K562 (cell line): ENCODE data around the gene TSPAN14. TPM values are rescaled to one million over a fixed set of nuclear protein-coding genes. Genes with fewer than 3 reads are reported as not detected.
"Not testable (repeated sequence)": the region's sequence is repeated elsewhere in the genome, so short reads cannot be mapped to it uniquely, and the experiment has no call there.

ENCODE experiments used
- ATAC-seq: fragments of 200-7000 bp; cut with Tn5 transposase; 3 replicates; pipeline ENCODE4 v1.9.1; 2020; ENCODE audit warnings: moderate library complexity
- BruUV-seq: library from RNA; stranded (reverse); fragments of 400-500 nt; replicated peaks from 2 replicates; lab custom pipeline; 2021; lab: Mats Ljungman, UMichigan
- CTCF ChIA-PET: fragments of 300-600 bp; formaldehyde crosslinking; extraction: SDS; loops from one replicate; lab custom pipeline; 2021; ENCODE audit warnings: low intra/inter-chr PET ratio; lab: Yijun Ruan, JAX
- POLR2A ChIA-PET: fragments of 300-600, 350-650 bp; sonication (Branson Sonifier 250); formaldehyde crosslinking; extraction: SDS; loops from one replicate; lab custom pipeline; 2021; ENCODE audit warnings: antibody characterized with exemption, inconsistent platforms; lab: Yijun Ruan, JAX
- DNase-seq, 4 experiments: peaks; one replicate each; pipeline versions ENCODE4 v3.0.0 to v3.0.0-alpha.2; 2011 to 2018; ENCODE audit warnings: low spot score in 3 of 4, mixed read lengths in 3 of 4; ENCODE audit errors: extremely low read depth in 1 of 4
- FAIRE-seq: peaks from 2 replicates; lab custom pipeline; 2011; peaks lifted over from hg19 to GRCh38; lab: Jason Lieb, UNC
- H2AFZ ChIP-seq: 2 replicates; pipeline ENCODE4 v1.6.0; 2011; ENCODE audit warnings: low read depth, low read length, control low read depth, inconsistent platforms
- H3K27ac ChIP-seq: fragments of 200-600 bp; 3 replicates; pipeline ENCODE4 v1.8.0; 2011; ENCODE audit warnings: low read depth, mild to moderate bottlenecking, control low read depth, inconsistent platforms, low read length, moderate library complexity, mixed read lengths; ENCODE audit errors: extremely low read depth
- H3K27me3 ChIP-seq, 2 experiments: fragments of 300-600 bp in 1 of 2; 2 replicates in 1 of 2; 3 replicates in 1 of 2; pipeline versions ENCODE4 v1.6.0 to v1.8.0; 2011; ENCODE audit warnings: inconsistent platforms in 2 of 2, low read length in 2 of 2, mild to moderate bottlenecking in 1 of 2, mixed read lengths in 1 of 2, moderate library complexity in 1 of 2; ENCODE audit not compliant: control insufficient read depth in 2 of 2, insufficient read depth in 2 of 2
- H3K36me3 ChIP-seq: fragments of 300-600 bp; 3 replicates; pipeline ENCODE4 v1.8.0; 2011; ENCODE audit warnings: mild to moderate bottlenecking, low read length, inconsistent platforms; ENCODE audit not compliant: control insufficient read depth, insufficient read depth
- H3K4me1 ChIP-seq, 2 experiments: fragments of 200-600 bp in 1 of 2; replicated peaks in 1 of 2; 2 replicates in 1 of 2; 3 replicates in 1 of 2; pipeline versions ENCODE4 v1.5.1 to v1.8.0; 2011; ENCODE audit warnings: inconsistent platforms in 2 of 2, low read length in 2 of 2, mild to moderate bottlenecking in 1 of 2, mixed read lengths in 1 of 2, moderate library complexity in 1 of 2; ENCODE audit not compliant: control insufficient read depth in 2 of 2, insufficient read depth in 2 of 2
- H3K4me2 ChIP-seq: 2 replicates; pipeline ENCODE4 v1.6.1; 2011; ENCODE audit warnings: low read length, control low read depth, inconsistent platforms, mixed read lengths; ENCODE audit not compliant: insufficient read depth
- H3K4me3 ChIP-seq: fragments of 200-600 bp; sonication (generic), shearing (Covaris generic); 2 replicates; pipeline ENCODE4 v1.5.1; 2016; ENCODE audit warnings: control low read depth, inconsistent platforms
- H3K79me2 ChIP-seq: fragments of 200-600 bp; 3 replicates; pipeline ENCODE4 v1.8.0; 2011; ENCODE audit warnings: low read length, inconsistent platforms; ENCODE audit not compliant: control insufficient read depth, insufficient read depth
- H3K9ac ChIP-seq, 2 experiments: 2 replicates each; pipeline versions ENCODE4 v1.6.0 to v1.6.1; 2011; ENCODE audit warnings: low read depth in 2 of 2, low read length in 2 of 2, control low read depth in 1 of 2, inconsistent platforms in 1 of 2, mild to moderate bottlenecking in 1 of 2, mixed read lengths in 1 of 2; ENCODE audit not compliant: insufficient read depth in 1 of 2
- H3K9me1 ChIP-seq: one replicate; pipeline ENCODE4 v1.6.0; 2011; ENCODE audit warnings: inconsistent platforms, mild to moderate bottlenecking, low read length, moderate library complexity; ENCODE audit not compliant: control insufficient read depth, insufficient read depth
- H3K9me3 ChIP-seq: replicated peaks from 2 replicates; pipeline ENCODE4 v1.5.1; 2011; ENCODE audit warnings: low read depth, low read length, inconsistent platforms; ENCODE audit not compliant: control insufficient read depth, insufficient read depth
- H4K20me1 ChIP-seq: replicated peaks from 2 replicates; pipeline ENCODE4 v1.6.1; 2011; ENCODE audit warnings: low read length, inconsistent platforms, mixed read lengths; ENCODE audit not compliant: control insufficient read depth, insufficient read depth
- CCAR2 ChIP-seq: fragments of 200-400 bp; formaldehyde crosslinking; IDR thresholded peaks from 2 replicates; pipeline ENCODE4 v1.6.1; 2017; ENCODE audit warnings: mild to moderate bottlenecking, low read depth, low read length
- E2F6 ChIP-seq, 2 experiments: IDR thresholded peaks; 2 replicates each; pipeline ENCODE4 v1.6.1; 2011; ENCODE audit warnings: borderline replicate concordance in 1 of 2, control low read depth in 1 of 2, low read depth in 1 of 2, low read length in 1 of 2, mild to moderate bottlenecking in 1 of 2, mixed read lengths in 1 of 2, moderate library complexity in 1 of 2; ENCODE audit not compliant: insufficient read depth in 1 of 2, insufficient read length in 1 of 2, poor library complexity in 1 of 2, severe bottlenecking in 1 of 2; ENCODE audit errors: extremely low read depth in 1 of 2
- ESRRA ChIP-seq: fragments of 450-650 bp; IDR thresholded peaks from 2 replicates; pipeline ENCODE4 v1.6.1; 2014; ENCODE audit warnings: low read depth, mild to moderate bottlenecking, moderate library complexity, borderline replicate concordance
- NCOA1 ChIP-seq: fragments of 450-650 bp; IDR thresholded peaks from 2 replicates; pipeline ENCODE4 v1.6.1; 2016; ENCODE audit warnings: low read depth
- ZNF354B ChIP-seq: fragments of 250-450 bp; sonication (Bioruptor Pico); IDR thresholded peaks from 2 replicates; pipeline ENCODE4 v1.4.0; 2020
- WGBS: fragments of 100-300 bp; shearing (Covaris generic); methylation state at CpG from one replicate; pipeline ENCODE4 v1.1.6; 2016; ENCODE audit warnings: low coverage, mixed read lengths; ENCODE audit not compliant: insufficient coverage; ENCODE audit errors: missing lambda C conversion rate; 5-methylcytosine and 5-hydroxymethylcytosine counted together
- in situ Hi-C: fragments of 300-500 bp; cut with MboI; formaldehyde crosslinking; loops from 4 replicates; pipeline ENCODE4 v1.15.0; 2018; ENCODE audit warnings: inconsistent platforms, mixed read lengths
- intact Hi-C: fragments of 100-400 bp; cut with micrococcal nuclease; formaldehyde crosslinking; loops from 2 replicates; pipeline ENCODE4 v1.14.2; 2022
- polyA plus RNA-seq, 8 experiments: library from polyadenylated mRNA; depleted of rRNA in 4 of 8; stranded (reverse) in 5 of 8; unstranded in 3 of 8; fragments of >200 nt; fragmentation: Nextera tagmentation in 2 of 8; fragmentation: Illumina TruSeq in 1 of 8; extraction: Ambion mirVana in 2 of 8; extraction: Trizol in 1 of 8; gene quantifications; 2 replicates each; pipeline versions ENCODE4 v1.2.1 to v1.2.3, GENCODE V29; 2011 to 2014; ENCODE audit warnings: inconsistent platforms in 1 of 8, missing spikeins in 1 of 8
- total RNA-seq, 7 experiments: library from RNA; depleted of rRNA in 6 of 7; stranded (reverse); fragments of >200 nt in 6 of 7; fragmentation: Illumina TruSeq in 2 of 7; extraction: Trizol in 2 of 7; gene quantifications; 2 replicates each; pipeline versions ENCODE4 v1.2.1 to v1.2.3, GENCODE V29; 2011 to 2021; ENCODE audit warnings: low replicate concordance in 1 of 7

TSPAN14 gene
- total and polyA plus RNA-seq, 9 of the 15 experiments (the other 6 are each of a cell fraction or from before 2014, with no cell fraction given): 5.8 to 92.9 (median 23.3) TPM

GRCh38 chr10:80417256-80417655 lies 36.9 kb upstream of the TSPAN14 start:
- H3K4me2 ChIP-seq, H3K36me3 ChIP-seq, H3K9me3 ChIP-seq, ATAC-seq, BruUV-seq, DNase-seq, H3K4me3 ChIP-seq, H4K20me1 ChIP-seq, H3K27ac ChIP-seq, H3K9me1 ChIP-seq, in situ Hi-C loops, intact Hi-C loops, FAIRE-seq, CTCF ChIA-PET, H3K79me2 ChIP-seq, H3K9ac ChIP-seq, H2AFZ ChIP-seq, POLR2A ChIA-PET: not testable (repeated sequence)
- peaks cover 19 to 23% of the 10 kb centered on the region in 2 experiments for H3K27me3 ChIP-seq
- 2% methylated on average over 6 of the region's 6 CpGs for whole genome bisulfite sequencing
- H3K4me1 ChIP-seq: peaks cover 10 to 21% of the 10 kb centered on the region in 2 experiments; a peak in 4 of 5 replicates

GRCh38 chr10:80421050-80421706 lies 32.9 kb upstream of the TSPAN14 start:
- POLR2A ChIA-PET: interaction anchor here (0.8 to 2.1 kb wide), 5 partner anchors 10 to 235 kb away, joined by 3 to 5 read pairs (median 4); no protein-coding TSS in a partner anchor
- Histone ChIP-seq H3K4me3 (no peak overlapping the region), H3K9me3 (no peaks in the 10 kb centered on the region), H3K27me3 (peaks cover 23 to 44% of the 10 kb centered on the region in 2 experiments), H3K4me1 (no peaks in the 10 kb centered on the region; a peak in 1 of 5 replicates), H3K9ac (no peak overlapping the region), H4K20me1 (no peaks in the 10 kb centered on the region), H3K36me3 (no peaks in the 10 kb centered on the region)
- FAIRE-seq (no peak), DNase-seq (peak in 1 of 4 experiments; percentile 36), ATAC-seq (peak; percentile 65)
- 4% methylated on average over 5 of the region's 5 CpGs for WGBS
- TF ChIP-seq CCAR2 (no peak), ESRRA (peak; percentile 49; the same call in 1 of the 2 replicates), ZNF354B (CRISPR knock-in tag) (no peak), NCOA1 (no peak), E2F6 (IDR thresholded peaks at IDR 0.05; ENCODE audit: borderline replicate concordance in 1 of 2, extremely low read depth in 1 of 2, insufficient read depth in 1 of 2, insufficient read length in 1 of 2, low read depth in 1 of 2, low read length in 1 of 2, poor library complexity in 1 of 2, severe bottlenecking in 1 of 2) (no peak)
- TF ChIP-seq, all 486 proteins: peak for 1
- Histone ChIP-seq H3K9me1 (no peaks in the 10 kb centered on the region), H2AFZ (no peak overlapping the region), H3K79me2 (no peaks in the 10 kb centered on the region), H3K27ac (no peak overlapping the region), H3K4me2 (no peak overlapping the region)
- in situ Hi-C loops: no loop called here
- BruUV-seq: no TSS peak
- CTCF ChIA-PET: no interaction called here
- intact Hi-C loops: no loop called here
